K562 treated with DMSO at 1 percent for 48 hours (cell line): ENCODE measurements around the gene CLCNKB. TPM values are rescaled to one million over a fixed set of nuclear protein-coding genes. Genes with fewer than 3 reads are reported as not detected.

Experiments
- total RNA-seq: library from RNA; unstranded; fragments of 300-600 nt; gene quantifications from 2 replicates; pipeline ENCODE4 v1.2.3, GENCODE V29; 2022; ENCODE audit warnings: low replicate concordance; ENCODE audit errors: extremely low read depth

Gene CLCNKB
- not detected in 2 replicates for total RNA-seq

DNA sequence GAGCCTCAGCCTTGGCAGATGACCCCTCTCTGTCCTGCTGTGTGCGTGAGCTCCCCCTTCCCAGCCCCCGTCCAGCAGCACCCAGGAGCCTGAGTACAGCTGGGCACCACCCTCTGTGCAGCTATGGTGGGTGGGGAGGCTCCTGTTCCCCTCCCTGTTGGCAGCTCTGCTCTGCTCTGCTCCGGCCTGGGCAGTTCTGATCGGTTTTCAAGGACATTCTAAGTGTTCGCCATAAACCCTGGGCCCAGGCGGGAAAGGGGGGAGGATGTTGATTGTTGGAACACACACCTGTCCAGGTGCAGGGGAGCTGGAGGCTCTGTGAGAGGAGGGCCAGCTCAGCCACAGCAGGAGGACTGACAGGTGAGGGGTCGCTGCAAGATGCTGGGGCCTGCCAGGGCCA lies at the start of gene CLCNKB:
TSS of gene CLCNKB (plus strand) at position 262 of the 400 bp plus-strand sequence. CDS start 711 bp downstream, outside the sequence.

GRCh38 chr1:16017461-16018303 lies 25.9 kb upstream of the CLCNKB start, which contains the start of gene HSPB7:
Gene HSPB7 (minus strand): TSS chr1:16018043. CDS start chr1:16017963, 80 bp downstream.

GRCh38 chr1:16021681-16022080 lies 21.9 kb upstream of the CLCNKB start, which contains the start of gene CLCNKA:
Gene CLCNKA (plus strand): TSS chr1:16022036. CDS start chr1:16022620, 584 bp downstream.

GRCh38 chr1:16073490-16074119 lies 30.0 kb downstream of the CLCNKB start, which contains the start of gene FAM131C:
Gene FAM131C (minus strand): TSS chr1:16073651. CDS start chr1:16073442, 209 bp downstream.

Other genes starting within 250 kb of the CLCNKB start
- not detected in 2 replicates for gene UQCRHL, start 236.1 kb upstream of the CLCNKB start, total RNA-seq
- not detected in 2 replicates for gene SPEN, start 196.1 kb upstream of the CLCNKB start, total RNA-seq
- not detected in 2 replicates for gene ZBTB17, start 67.7 kb upstream of the CLCNKB start, total RNA-seq
- not detected in 2 replicates for gene SRARP, start 39.5 kb upstream of the CLCNKB start, total RNA-seq
- not detected in 2 replicates for gene HSPB7, start 25.7 kb upstream of the CLCNKB start, total RNA-seq
- gene CLCNKA, start 21.7 kb upstream of the CLCNKB start, total RNA-seq: not detected in 2 replicates
- not detected in 2 replicates for gene FAM131C, start 29.9 kb downstream of the CLCNKB start, total RNA-seq
- not detected in 2 replicates for gene EPHA2, start 112.3 kb downstream of the CLCNKB start, total RNA-seq
- not detected in 2 replicates for gene ARHGEF19, start 168.9 kb downstream of the CLCNKB start, total RNA-seq
- gene CPLANE2, start 193.4 kb downstream of the CLCNKB start, total RNA-seq: not detected in 2 replicates